ENCODE data around the gene PXDC1. TPM values are rescaled to one million over a fixed set of nuclear protein-coding genes. Genes with fewer than 3 reads are reported as not detected.
A peak's percentile ranks its signal among the peaks of the same experiment; 100 is the strongest.

Gene PXDC1
- under 1 TPM; 0.17 to 0.36 TPM for total RNA-seq

- intact Hi-C loops (cut with micrococcal nuclease), result loop anchor here (1.0 to 5.0 kb wide), 2 partner anchors 384 to 1026 kb away; partner anchors contain the start of genes CDYL and ECI2
Measured at GRCh38 chr6:3751077-3751729, at the start of gene PXDC1. PXDC1 (minus strand) TSS chr6:3751713; CDS start chr6:3751531, 182 bp downstream.

GRCh38 chr6:3800850-3801591 is 49.5 kb upstream of the PXDC1 start:
- H3K9me3 Mint-ChIP-seq, result no peaks in the 10 kb centered on the region
- H3K4me1 Mint-ChIP-seq (ENCODE audit: low read depth), result no peaks in the 10 kb centered on the region
- no peak overlapping the region for H3K27ac Mint-ChIP-seq
- intact Hi-C loops (cut with micrococcal nuclease), result no loop called here
- DNase-seq, result no peak
- H3K4me3 Mint-ChIP-seq, result no peak overlapping the region
- no peaks in the 10 kb centered on the region for H3K27me3 Mint-ChIP-seq (ENCODE audit: low read depth)
- CTCF ChIA-PET, result interaction anchor here (1.1 kb wide), 1 partner anchor 131 kb away, joined by 3 read pairs; no protein-coding TSS in a partner anchor
- no peaks in the 10 kb centered on the region for H3K36me3 Mint-ChIP-seq (ENCODE audit: low read depth)

More at GRCh38 chr6:3751077-3751729, at the start of gene PXDC1:
- CTCF ChIA-PET, result no interaction called here
- Mint-ChIP-seq H3K36me3 (ENCODE audit: low read depth) (no peaks in the 10 kb centered on the region), H3K9me3 (no peaks in the 10 kb centered on the region), H3K27ac (no peak within 1 kb of the TSS), H3K4me1 (ENCODE audit: low read depth) (no peaks in the 10 kb centered on the region), H3K4me3 (peak within 1 kb of the TSS; percentile 55), H3K27me3 (ENCODE audit: low read depth) (peaks cover 33% of the 10 kb centered on the region)
- DNase-seq, result peak; percentile 44

GRCh38 chr6:3799719-3800118 is 48.2 kb upstream of the PXDC1 start:
- Mint-ChIP-seq H3K4me1 (ENCODE audit: low read depth) (no peaks in the 10 kb centered on the region), H3K9me3 (no peaks in the 10 kb centered on the region), H3K27ac (no peak overlapping the region), H3K4me3 (no peak overlapping the region), H3K36me3 (ENCODE audit: low read depth) (no peaks in the 10 kb centered on the region), H3K27me3 (ENCODE audit: low read depth) (no peaks in the 10 kb centered on the region)
- intact Hi-C loops (cut with micrococcal nuclease), result no loop called here
- no peak for DNase-seq
- CTCF ChIA-PET, result no interaction called here

- Mint-ChIP-seq H3K9me3 (no peaks in the 10 kb centered on the region), H3K27me3 (ENCODE audit: low read depth) (no peaks in the 10 kb centered on the region), H3K4me1 (ENCODE audit: low read depth) (no peaks in the 10 kb centered on the region), H3K4me3 (no peak overlapping the region), H3K27ac (no peak overlapping the region), H3K36me3 (ENCODE audit: low read depth) (no peaks in the 10 kb centered on the region)
- CTCF ChIA-PET, result interaction anchor here (0.6 kb wide), 1 partner anchor 1397 kb away, joined by 6 read pairs; no protein-coding TSS in a partner anchor
- DNase-seq, result no peak
- intact Hi-C loops (cut with micrococcal nuclease), result no loop called here
Measured at GRCh38 chr6:3798055-3798919, 46.8 kb upstream of the PXDC1 start.

GRCh38 chr6:3797231-3798054 is 45.9 kb upstream of the PXDC1 start:
- intact Hi-C loops (cut with micrococcal nuclease), result no loop called here
- Mint-ChIP-seq H3K9me3 (no peaks in the 10 kb centered on the region), H3K4me3 (no peak overlapping the region), H3K36me3 (ENCODE audit: low read depth) (no peaks in the 10 kb centered on the region), H3K27me3 (ENCODE audit: low read depth) (no peaks in the 10 kb centered on the region), H3K27ac (no peak overlapping the region), H3K4me1 (ENCODE audit: low read depth) (no peaks in the 10 kb centered on the region)
- CTCF ChIA-PET, result interaction anchor here (0.6 to 1.4 kb wide), 3 partner anchors 68 to 1396 kb away, joined by 3 to 6 read pairs (median 5); no protein-coding TSS in a partner anchor
- no peak for DNase-seq

- DNase-seq, result no peak
- Mint-ChIP-seq H3K27ac (no peak overlapping the region), H3K4me1 (ENCODE audit: low read depth) (no peaks in the 10 kb centered on the region), H3K27me3 (ENCODE audit: low read depth) (no peaks in the 10 kb centered on the region), H3K36me3 (ENCODE audit: low read depth) (no peaks in the 10 kb centered on the region), H3K9me3 (no peaks in the 10 kb centered on the region), H3K4me3 (no peak overlapping the region)
- CTCF ChIA-PET, result interaction anchor here (1.4 kb wide), 1 partner anchor 182 kb away, joined by 3 read pairs; no protein-coding TSS in a partner anchor
- intact Hi-C loops (cut with micrococcal nuclease), result no loop called here
Measured at GRCh38 chr6:3796719-3797041, 45.2 kb upstream of the PXDC1 start.

GRCh38 chr6:3795836-3796718 is 44.6 kb upstream of the PXDC1 start:
- H3K4me1 Mint-ChIP-seq (ENCODE audit: low read depth), result no peaks in the 10 kb centered on the region
- no peak for DNase-seq
- H3K27me3 Mint-ChIP-seq (ENCODE audit: low read depth), result no peaks in the 10 kb centered on the region
- CTCF ChIA-PET, result interaction anchor here (1.4 kb wide), 1 partner anchor 182 kb away, joined by 3 read pairs; no protein-coding TSS in a partner anchor
- H3K9me3 Mint-ChIP-seq, result no peaks in the 10 kb centered on the region
- no peak overlapping the region for H3K4me3 Mint-ChIP-seq
- H3K36me3 Mint-ChIP-seq (ENCODE audit: low read depth), result no peaks in the 10 kb centered on the region
- no peak overlapping the region for H3K27ac Mint-ChIP-seq
- intact Hi-C loops (cut with micrococcal nuclease), result no loop called here

GRCh38 chr6:3794092-3794491 is 42.6 kb upstream of the PXDC1 start:
- no peaks in the 10 kb centered on the region for H3K4me1 Mint-ChIP-seq (ENCODE audit: low read depth)
- no peaks in the 10 kb centered on the region for H3K9me3 Mint-ChIP-seq
- intact Hi-C loops (cut with micrococcal nuclease), result no loop called here
- no peak for DNase-seq
- no peaks in the 10 kb centered on the region for H3K27me3 Mint-ChIP-seq (ENCODE audit: low read depth)
- H3K27ac Mint-ChIP-seq, result no peak overlapping the region
- CTCF ChIA-PET, result no interaction called here
- no peak overlapping the region for H3K4me3 Mint-ChIP-seq
- H3K36me3 Mint-ChIP-seq (ENCODE audit: low read depth), result no peaks in the 10 kb centered on the region

- CTCF ChIA-PET, result interaction anchor here (0.6 kb wide), 1 partner anchor 557 kb away, joined by 3 read pairs; no protein-coding TSS in a partner anchor
- Mint-ChIP-seq H3K9me3 (no peaks in the 10 kb centered on the region), H3K27ac (no peak overlapping the region), H3K4me1 (ENCODE audit: low read depth) (no peaks in the 10 kb centered on the region), H3K36me3 (ENCODE audit: low read depth) (no peaks in the 10 kb centered on the region), H3K4me3 (no peak overlapping the region), H3K27me3 (ENCODE audit: low read depth) (no peaks in the 10 kb centered on the region)
- intact Hi-C loops (cut with micrococcal nuclease), result no loop called here
- no peak for DNase-seq
Measured at GRCh38 chr6:3793545-3793944, 42.0 kb upstream of the PXDC1 start.

GRCh38 chr6:3791526-3792203 is 40.2 kb upstream of the PXDC1 start:
- intact Hi-C loops (cut with micrococcal nuclease), result no loop called here
- Mint-ChIP-seq H3K9me3 (no peaks in the 10 kb centered on the region), H3K36me3 (ENCODE audit: low read depth) (no peaks in the 10 kb centered on the region), H3K4me3 (no peak overlapping the region), H3K27ac (no peak overlapping the region), H3K27me3 (ENCODE audit: low read depth) (no peaks in the 10 kb centered on the region), H3K4me1 (ENCODE audit: low read depth) (no peaks in the 10 kb centered on the region)
- no peak for DNase-seq
- CTCF ChIA-PET, result no interaction called here

Measured in activated naive CD4-positive, alpha-beta T cell treated with anti-CD3 and anti-CD28 coated beads for 36 hours (primary cell).